ENCODE results near the gene WWC2.

Gene WWC2

DNA sequence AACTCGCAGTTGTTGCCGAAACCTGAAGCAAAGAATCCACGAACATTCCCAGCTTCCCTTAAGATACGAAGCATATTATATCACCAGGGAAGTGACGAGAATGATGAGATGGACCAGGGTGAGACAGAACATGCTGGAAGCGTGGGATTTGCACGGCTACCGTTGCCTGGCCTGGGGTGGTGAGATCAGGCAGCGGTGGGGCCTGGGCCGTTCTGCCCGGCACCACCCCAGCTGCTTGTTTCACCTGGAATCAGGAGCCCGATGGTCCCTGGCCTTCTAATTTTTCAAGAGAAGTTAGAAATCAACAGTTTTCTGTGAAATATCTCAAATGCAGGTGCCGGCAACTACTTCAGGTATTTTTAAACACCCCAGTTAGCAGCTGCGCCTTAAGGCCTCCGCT is 215.3 kb downstream of the WWC2 start:
- no peak for DNase-seq (ENCODE audit: low read depth)
- TF ChIP-seq, protein P1, sequence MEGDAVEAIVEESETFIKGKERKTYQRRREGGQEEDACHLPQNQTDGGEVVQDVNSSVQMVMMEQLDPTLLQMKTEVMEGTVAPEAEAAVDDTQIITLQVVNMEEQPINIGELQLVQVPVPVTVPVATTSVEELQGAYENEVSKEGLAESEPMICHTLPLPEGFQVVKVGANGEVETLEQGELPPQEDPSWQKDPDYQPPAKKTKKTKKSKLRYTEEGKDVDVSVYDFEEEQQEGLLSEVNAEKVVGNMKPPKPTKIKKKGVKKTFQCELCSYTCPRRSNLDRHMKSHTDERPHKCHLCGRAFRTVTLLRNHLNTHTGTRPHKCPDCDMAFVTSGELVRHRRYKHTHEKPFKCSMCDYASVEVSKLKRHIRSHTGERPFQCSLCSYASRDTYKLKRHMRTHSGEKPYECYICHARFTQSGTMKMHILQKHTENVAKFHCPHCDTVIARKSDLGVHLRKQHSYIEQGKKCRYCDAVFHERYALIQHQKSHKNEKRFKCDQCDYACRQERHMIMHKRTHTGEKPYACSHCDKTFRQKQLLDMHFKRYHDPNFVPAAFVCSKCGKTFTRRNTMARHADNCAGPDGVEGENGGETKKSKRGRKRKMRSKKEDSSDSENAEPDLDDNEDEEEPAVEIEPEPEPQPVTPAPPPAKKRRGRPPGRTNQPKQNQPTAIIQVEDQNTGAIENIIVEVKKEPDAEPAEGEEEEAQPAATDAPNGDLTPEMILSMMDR (IDR thresholded peaks at IDR 0.05; ENCODE audit: insufficient read depth, low read depth, low read length, missing control alignments): no peak
- no peak overlapping the region for H3K4me3 ChIP-seq (ENCODE audit: low read depth, low read length)

DNA sequence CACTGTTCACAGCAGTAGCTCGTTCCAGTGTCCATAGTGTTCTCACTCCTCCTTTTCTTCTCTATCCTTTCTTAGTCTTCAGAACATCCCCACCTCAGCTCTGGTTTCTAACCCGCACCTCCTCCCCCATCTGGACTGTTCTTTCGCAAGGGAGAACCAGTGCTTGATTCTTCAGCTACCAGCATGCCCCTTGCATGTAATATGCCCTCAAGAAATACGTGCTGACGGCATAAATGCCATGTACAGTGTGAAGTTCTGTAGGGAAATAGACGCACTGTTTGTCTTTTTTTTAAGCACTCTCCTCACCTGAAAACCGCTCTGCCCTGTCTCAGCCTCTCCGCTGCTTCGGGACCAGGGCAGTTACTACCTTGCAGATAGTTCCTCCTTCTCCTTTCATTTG is 215.7 kb downstream of the WWC2 start:
- TF ChIP-seq, protein P1 (IDR thresholded peaks at IDR 0.05; ENCODE audit: insufficient read depth, low read depth, low read length, missing control alignments): no peak
- no peak overlapping the region for H3K4me3 ChIP-seq (ENCODE audit: low read depth, low read length)
- DNase-seq (ENCODE audit: low read depth): no peak

DNA sequence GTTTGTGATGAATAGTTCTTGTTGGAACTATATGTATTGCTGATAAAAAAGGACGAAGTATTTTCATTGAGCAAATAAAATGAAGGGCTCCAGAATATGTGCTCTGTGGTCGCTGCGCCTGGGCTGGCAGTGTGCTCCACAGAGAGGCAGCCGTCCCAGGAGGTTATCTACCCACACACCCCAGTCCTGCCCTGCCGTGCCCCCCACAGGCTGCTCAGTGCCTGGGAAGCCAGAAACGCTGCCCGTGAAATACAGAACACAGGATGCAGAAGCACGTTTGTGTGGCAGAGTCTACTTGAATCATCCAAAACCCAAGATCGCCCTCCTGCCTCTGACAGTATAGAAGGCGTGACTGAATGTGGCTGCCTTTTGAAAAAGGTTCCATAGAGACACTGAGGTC is 219.6 kb downstream of the WWC2 start:
- DNase-seq (ENCODE audit: low read depth): no peak
- TF ChIP-seq, protein P1 (IDR thresholded peaks at IDR 0.05; ENCODE audit: insufficient read depth, low read depth, low read length, missing control alignments): no peak
- no peak overlapping the region for H3K4me3 ChIP-seq (ENCODE audit: low read depth, low read length)

DNA sequence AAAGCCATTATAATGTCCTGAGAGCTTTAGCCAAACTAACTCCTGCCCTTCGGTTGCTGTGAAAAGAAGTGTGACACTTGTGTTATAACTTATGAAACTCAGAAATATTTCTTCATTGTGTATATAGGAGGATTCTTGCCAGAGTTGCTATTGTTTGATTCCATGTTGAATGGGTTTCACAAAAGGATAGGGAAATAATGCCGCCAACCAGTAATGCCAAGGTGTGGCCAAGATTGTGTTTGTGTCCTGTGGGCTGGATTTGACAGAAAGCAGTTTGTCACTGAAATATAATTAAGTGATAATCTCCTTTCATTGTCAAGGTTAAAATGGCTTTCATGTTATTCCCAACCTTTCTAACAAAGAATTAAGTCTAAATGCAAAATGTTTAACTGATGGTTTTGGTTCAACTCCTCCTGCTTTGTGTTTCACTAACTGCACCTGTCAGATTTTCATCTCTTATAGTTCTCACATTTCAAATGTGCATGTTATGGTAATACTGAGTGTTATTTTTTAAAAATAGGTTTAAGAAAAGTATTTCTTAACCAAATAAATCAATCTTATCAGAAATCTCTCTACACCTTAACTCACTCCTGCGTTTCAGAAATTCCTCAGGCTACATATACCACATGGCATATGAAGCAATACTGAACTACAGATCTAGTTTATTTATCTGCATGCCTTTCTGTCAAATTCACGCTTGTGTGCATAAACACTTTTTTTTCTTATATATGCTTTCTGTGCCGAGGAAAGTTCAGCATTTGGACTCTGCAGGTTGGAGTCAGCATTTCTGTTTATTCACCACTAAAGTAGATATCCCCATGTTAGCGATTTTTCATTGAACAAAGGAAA is 221.4 kb downstream of the WWC2 start, which contains the start of gene CLDN22:
CLDN22 (minus strand) TSS at position 66 of the 849 bp plus-strand sequence; CDS start at position 8, 58 bp downstream.
- TF ChIP-seq, protein P1 (IDR thresholded peaks at IDR 0.05; ENCODE audit: insufficient read depth, low read depth, low read length, missing control alignments): no peak
- no peak for DNase-seq (ENCODE audit: low read depth)

DNA sequence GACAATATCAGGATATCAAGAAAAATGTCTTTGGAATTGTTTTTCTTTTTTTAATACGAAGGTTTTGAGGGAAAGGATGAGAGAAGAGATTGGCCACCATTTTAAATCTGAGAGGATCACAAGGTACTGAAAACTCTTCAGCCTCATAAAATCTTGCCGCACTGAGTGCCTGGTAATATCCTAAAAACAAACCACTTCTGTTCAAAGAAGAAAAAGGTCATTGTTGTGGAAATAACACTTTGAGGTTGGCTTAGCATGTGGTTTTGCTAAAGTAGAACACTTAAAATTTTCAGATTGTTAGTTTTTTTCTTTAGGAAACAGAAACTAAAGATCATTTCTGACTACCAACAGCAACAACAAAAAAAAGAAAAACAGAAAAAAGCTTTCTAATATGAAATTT is 222.0 kb downstream of the WWC2 start:
- no peak overlapping the region for H3K4me3 ChIP-seq (ENCODE audit: low read depth, low read length)
- DNase-seq (ENCODE audit: low read depth): no peak
- TF ChIP-seq, protein P1 (IDR thresholded peaks at IDR 0.05; ENCODE audit: insufficient read depth, low read depth, low read length, missing control alignments): no peak

More for the DNA sequence above, 221.4 kb downstream of the WWC2 start, which contains the start of gene CLDN22:
- H3K4me3 ChIP-seq (ENCODE audit: low read depth, low read length): no peak within 1 kb of the TSS

DNA sequence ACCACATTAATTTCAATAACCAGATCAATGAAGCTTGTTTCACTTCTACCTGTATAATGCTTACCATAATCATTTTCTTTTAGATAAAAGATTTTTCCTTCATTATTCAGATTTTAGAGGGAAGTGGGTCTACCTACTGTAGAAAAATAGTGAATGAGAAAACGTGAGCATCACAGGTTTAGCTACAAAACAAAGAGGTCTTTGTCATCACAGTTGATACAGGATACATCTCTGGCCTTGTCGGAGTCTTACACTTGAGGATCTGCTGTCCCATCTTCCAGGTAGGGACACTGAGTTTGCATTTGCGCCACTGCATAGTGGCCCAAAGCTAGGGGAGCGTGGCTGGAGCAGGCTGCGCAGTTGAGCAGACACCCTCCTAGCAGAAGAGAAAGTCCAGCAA is 222.5 kb downstream of the WWC2 start:
- TF ChIP-seq, protein P1 (IDR thresholded peaks at IDR 0.05; ENCODE audit: insufficient read depth, low read depth, low read length, missing control alignments): no peak
- no peak for DNase-seq (ENCODE audit: low read depth)
- no peak overlapping the region for H3K4me3 ChIP-seq (ENCODE audit: low read depth, low read length)

Measured in GM12865 (cell line).